SKM-1 (cell line): ENCODE results near the gene AGTPBP1.
"Not testable (repeated sequence)": the region's sequence is repeated elsewhere in the genome, so short reads cannot be mapped to it uniquely, and the experiment has no call there.

Experiments
- DNase-seq: peaks from one replicate; lab custom pipeline; 2025; ENCODE audit not compliant: unreplicated experiment; lab: John Stamatoyannopoulos, UW

The AGTPBP1 gene

DNA sequence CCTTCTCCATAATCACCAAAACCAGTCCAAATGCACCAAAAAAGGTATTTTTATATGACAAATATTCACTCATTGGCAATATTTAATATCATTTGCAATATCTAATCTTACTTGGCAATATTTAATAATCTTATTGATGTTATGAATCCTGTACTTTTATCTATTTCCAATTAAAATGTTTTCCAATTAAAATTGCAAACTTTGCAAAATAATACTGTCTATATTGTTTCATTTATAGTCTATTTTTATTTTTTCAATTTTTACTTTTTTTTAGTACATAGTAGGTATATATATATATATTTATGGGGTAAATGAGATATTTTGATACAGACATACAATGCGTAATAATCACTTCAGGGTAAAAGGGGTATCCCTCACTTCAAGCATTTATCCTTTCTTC, 109.9 kb downstream of the AGTPBP1 start:
- DNase-seq = no peak

DNA sequence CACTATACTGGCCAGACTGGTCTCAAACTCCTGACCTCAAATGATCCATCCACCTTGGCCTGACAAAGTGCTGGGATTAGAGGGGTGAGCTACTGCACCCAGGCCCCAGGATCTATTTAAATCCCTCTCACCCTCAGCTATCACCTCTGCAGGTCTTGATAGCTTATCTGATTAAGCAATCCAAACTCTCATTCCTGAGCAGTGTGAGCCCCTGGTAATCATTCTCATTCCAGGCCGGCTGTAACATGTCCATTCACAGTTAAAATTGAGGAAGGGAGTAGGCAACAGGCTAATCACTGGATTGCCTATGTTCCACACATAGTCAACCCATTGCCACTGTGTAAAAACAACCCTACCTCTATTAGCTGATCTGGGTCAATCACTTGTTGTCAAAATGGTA, 111.1 kb downstream of the AGTPBP1 start:
- DNase-seq = no peak

DNA sequence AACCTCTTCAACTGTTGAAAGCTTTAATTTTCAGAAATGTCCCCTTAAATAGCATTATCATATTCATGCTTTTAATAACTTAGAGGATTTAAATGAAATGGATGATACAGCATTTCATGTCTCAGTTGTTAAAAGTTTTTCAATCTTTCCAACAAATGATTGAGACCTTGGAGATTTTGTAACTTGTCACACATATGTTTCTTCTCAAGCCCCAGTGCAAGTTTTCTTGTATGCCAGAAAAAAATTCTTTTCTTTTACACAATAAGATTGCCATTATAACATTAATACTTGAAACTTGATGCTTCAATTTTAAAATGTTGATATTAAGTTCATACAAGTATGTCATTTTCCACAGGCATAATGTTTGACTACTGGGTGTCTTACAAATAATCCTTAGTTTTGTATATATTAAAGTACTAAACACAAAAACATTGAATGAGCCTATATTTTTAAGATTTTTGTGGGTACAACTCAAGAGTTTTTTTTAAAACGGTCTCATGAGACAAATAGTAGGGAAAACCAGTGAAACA, 124.5 kb downstream of the AGTPBP1 start:
- DNase-seq = no peak

DNA sequence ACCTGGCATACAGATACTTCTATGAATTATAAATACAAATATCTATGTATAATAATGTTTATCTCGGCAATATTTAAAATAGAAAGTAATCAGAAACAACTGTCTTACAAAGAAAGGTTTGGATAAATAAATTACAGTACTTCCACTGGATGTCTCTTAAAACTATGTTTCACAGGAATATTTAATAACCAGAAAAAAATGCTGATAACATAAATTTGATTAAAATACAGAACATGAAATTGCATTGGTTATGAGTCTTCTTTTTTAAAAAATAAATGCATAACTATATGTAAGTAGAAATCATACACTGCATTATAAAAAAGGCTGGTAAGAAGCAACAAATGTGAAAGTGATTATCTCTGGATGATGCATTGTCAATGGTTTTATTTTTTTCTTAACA, 126.0 kb downstream of the AGTPBP1 start:
- no peak for DNase-seq

DNA sequence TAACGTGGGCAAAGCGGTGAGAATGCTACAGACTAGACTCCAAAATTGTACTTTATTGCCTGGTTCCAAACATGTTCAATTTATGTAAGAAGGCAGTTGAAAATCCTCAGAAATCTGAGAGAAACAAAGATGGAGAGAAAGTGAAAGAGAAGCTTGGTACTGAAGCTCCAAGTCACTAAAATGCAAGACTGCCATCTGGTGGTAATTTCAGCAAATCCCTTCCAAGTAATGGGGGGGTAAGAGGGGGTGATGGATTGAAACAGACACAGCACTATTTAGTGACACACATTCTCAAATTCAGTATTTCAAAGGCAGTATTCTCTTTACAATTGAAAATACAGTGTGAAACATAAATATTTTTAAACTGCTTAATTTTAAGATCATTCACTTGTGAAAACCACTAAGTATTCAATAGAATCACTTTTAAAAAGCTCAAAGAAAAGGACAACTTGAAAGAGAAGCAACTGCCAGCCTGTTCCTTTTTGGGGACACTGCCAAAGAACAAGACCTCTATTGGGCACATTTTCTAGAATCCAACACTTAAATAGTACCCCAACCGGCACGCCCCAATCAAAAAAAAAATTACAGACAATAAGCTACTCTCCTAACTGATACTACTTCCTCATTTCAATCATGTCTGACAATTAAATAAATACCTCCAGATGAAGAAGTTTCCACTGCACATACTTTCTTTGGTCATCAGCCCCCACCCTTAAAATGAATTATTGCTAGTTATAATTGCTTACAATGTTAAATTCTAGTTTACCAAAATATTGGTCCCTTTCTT, 131.5 kb downstream of the AGTPBP1 start:
- DNase-seq = no peak

DNA sequence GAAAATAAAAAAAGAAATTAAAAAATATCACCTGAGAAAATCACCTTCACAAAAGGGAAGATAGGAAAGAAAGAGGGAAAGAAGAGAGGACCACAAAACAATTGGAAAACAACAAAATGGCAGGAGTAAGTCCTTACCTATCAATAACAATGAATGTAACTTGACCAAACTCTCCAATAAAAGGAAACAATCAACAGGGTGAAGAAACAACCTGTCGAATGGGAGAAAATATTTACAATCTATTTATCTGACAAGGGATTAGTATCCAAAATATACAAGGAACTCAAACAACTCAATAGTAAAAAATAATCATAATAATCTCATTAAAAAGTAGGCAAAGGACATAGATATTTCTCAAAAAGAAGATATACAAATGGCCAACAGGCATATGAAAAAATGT, 135.8 kb downstream of the AGTPBP1 start:
- no peak for DNase-seq

DNA sequence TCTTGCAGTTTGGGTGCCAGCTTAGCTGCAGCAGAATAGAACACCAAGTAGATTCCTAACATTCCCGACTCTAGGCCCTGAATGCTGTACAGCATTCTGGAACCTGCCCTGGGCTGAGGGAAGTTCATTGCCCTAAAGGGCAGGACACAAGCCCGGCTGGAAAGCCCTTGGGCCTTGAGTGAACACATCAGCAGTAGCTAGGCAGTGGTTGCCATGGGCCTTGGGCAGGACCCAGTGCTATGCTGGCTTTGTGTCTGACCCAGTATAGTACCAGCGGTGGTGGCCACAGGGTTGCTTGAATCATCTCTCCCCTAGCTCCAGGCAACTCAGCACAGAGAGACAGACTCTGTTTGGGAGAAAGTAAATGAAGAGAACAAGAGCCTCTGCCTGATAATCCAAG, 137.8 kb downstream of the AGTPBP1 start:
- no peak for DNase-seq

DNA sequence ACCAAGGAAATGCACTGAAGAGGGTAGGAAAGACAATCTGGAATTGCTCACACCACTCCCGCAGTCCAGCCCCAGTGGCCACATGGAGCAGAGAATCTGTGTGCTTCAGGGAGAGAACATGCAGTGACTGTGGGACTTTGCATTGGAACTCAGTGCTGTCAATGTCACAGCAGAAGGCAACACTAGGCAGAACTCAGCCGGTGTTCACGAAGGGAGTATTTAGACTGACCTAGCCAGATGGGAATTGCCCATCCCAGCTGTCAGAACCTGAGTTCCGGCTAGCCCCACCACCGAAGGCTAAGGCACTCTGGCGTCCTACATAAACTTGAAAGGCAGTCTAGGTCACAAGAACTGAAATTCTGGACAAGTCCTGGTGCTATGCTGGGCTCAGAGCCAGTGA, 139.0 kb downstream of the AGTPBP1 start:
- no peak for DNase-seq

DNA sequence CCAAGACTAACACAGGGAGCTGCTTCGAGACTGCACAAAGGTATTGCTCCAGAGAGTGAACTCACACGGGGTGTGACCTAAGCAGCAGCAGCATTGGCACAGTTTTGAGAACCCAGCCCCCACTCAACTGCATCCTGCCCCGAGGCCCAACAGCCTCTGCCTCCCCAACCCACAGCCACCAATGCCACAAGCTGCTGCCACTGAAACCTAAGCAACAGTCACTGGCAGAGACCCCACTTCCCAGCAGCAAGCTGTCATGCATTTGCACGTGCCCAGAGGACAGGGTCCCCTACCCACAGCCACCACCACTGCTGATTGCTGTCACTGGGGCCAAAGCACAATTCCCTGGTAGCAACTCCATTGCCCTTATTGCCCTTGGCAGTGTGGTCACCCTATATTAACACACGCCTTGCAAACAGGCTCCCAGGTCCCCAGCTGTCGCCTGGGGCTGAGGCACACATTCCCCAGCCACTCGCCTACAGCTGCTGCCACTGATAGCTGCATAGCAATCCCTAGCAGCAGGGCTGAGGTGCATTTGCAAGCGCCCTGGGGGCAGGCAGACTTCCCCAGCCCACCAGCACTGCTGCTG, 141.0 kb downstream of the AGTPBP1 start:
- DNase-seq = no peak

DNA sequence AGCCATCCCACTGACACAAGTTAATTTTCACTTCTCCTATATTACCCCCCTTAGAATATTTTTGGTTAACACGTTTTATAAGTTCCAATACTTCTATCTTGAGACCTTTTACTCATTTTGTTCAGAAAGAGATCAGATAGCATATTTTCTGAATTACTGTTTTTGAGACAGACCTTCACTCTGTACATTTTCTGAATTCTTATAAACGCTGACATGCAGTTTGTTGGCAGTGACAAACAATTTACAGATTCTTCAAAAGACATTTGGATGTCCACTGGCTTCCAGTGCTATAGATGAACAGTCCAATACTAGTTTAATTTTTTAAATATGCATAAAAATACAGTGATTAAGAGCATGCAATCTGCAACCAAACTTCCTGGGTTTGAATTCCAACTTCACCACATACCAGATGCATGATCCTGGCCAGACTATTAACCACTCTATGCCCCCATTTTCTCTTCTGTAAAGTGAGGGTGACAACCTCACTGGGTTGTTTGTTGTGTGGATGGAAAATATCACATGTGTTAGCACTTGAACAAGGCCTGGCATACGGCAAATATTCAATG, 142.1 kb downstream of the AGTPBP1 start:
- DNase-seq = no peak

DNA sequence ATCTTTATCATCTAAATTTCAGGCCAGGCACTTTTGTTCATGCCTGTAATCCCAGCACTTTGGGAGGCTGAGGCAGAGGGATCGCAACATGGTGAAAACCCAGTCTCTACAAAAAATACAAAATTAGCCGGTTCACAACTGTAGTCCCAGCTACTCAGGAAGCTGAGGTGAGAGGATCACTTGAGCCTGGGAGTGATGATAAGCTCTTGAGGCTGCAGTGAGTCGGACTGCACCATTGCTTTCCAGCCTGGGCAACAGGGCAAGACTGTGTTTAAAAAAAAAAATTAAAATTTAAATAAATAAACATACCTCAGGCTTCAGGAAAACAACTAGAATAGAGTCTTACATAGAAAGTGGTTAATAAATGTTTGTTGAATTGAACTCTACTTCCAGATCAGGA, 147.4 kb downstream of the AGTPBP1 start:
- no peak for DNase-seq

DNA sequence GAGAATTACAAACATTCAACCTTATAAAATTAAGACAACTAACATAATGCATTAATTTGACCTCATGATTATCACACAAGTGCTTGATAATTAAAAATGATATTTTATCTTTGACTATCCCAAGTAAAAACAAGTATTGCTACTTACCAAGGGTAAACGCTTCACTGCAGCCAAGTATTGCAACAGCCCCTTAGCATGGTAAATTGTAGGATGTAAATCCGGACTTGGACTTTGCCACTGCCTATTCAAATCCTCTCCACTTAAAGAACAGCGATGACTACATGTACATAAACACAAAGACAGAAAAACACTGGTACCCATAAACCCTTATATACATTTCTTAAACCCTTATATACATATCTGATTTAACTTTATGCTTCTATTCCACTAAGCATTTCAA, 155.1 kb downstream of the AGTPBP1 start:
- no peak for DNase-seq

DNA sequence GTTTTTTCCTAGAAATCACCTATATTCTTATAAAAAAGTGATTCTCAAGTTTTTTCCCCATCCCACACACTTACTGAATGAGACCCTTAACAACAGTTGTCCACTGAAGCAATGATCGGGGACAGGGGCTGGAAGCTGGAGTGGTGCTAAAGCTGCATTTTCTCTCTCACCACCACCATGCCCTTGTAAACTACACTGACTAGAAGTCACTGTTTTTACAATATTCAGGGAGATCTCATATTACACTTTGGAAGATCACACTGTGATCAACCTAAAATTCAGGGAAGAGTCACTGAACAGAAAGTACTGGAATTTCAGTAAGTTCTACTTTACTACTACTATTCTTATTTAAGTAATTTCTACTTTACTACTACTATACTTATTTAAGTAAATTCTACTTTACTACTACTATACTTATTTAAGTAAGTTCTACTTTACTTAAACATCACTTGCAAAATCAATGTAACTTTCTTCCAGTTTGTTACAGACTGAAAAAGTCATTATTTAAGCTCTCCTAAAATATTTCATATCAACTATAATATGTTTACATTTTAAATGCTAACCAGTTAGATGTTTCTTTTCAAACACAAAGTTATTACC, 164.3 kb downstream of the AGTPBP1 start:
- DNase-seq = no peak

DNA sequence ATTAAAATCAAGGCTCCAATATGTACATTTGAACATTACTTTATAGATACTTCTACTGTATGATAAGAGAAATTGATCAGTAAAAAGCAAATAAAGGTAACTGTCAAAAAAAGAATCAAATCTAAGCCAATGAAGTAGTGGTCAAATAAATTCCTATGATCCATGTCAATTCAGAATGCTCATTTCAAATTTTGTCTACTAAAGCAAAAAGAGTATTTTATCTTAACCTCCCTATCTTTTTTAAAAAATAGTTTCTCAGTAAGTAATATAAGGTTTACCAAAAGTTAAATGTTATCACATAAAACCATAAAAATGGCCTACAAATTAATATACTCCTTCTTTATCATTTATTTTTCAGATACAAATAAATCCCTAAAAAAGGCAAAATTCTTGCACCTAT, 165.9 kb downstream of the AGTPBP1 start:
- no peak for DNase-seq

DNA sequence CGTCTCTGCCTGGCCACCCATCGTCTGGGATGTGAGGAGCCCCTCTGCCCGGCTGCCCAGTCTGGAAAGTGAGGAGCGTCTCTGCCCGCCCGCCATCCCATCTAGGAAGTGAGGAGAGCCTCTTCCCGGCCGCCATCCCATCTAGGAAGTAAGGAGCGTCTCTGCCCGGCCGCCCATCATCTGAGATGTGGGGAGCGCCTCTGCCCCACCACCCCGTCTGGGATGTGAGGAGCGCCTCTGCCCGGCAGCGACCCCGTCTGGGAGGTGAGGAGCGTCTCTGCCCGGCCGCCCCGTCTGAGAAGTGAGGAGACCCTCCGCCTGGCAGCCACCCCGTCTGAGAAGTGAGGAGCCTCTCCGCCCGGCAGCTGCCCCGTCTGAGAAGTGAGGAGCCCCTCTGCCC, 168.2 kb downstream of the AGTPBP1 start:
- not testable (repeated sequence) for DNase-seq

DNA sequence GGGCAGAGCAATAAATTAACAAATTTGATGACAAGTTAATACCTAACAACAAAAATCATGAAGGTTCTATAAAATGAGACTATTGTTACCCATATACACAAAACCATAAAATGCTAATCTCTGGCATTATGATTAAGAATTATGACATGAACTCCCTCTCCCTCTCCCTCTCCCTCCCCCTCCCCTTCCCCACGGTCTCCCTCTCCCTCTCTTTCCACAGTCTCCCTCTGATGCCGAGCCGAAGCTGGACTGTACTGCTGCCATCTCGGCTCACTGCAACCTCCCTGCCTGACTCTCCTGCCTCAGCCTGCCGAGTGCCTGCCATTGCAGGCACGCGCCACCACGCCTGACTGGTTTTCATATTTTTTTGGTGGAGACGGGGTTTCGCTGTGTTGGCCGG, 168.8 kb downstream of the AGTPBP1 start:
- not testable (repeated sequence) for DNase-seq

DNA sequence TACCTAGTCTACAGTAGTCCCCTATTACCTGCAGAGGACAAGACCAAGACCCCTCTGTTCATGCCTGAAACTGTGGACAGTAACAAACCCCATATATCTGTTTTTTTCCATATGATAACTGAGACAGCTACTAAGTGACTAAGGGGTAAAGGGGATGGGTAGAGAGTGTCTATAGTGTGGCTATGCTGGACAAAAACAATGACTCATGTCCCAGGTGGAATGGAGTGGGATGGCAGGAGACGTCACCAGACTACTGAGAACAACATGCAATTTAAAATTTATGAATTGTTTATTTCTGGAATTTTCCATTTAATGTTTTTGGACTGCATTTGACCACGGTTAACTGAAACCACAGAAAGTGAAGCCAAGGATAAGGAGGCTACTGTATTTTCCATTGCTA, 171.8 kb downstream of the AGTPBP1 start:
- no peak for DNase-seq

DNA sequence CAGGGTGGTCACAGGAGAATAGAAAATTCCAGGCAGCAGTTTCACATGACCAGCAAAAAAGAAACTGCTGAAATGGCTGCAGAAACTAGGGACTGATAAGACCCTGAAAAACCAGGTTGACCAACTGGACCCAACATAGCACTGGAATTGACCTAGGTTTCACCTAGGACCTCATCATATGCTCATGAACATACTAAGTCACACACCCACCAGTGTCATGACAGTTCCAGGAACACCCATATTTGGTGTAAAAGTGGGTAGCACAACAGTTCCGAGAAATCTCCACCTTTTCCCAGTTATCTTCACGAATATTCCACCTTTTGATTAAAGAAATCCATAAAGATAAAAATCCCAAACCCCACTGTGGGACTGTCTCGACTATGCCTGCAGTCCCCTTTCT, 182.2 kb downstream of the AGTPBP1 start:
- no peak for DNase-seq

DNA sequence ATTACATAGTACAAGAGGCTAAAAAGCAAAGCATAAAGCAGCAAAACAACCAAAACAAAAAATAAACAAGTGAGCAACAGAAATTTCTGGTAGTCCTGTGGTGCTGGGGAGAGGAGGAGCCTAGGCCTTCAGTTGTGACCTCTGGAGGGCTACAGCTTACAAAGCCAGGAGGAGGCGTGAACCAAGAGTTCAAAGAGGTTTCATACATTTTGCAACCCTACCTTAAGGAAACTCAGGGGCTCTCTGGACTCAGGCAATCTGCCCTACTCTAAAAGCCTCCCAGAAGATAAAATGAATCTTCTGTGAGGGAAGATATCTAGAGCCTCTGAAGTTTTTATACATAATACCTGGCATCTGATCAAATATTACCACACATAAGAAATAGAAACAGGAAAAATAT, 187.4 kb downstream of the AGTPBP1 start:
- no peak for DNase-seq

DNA sequence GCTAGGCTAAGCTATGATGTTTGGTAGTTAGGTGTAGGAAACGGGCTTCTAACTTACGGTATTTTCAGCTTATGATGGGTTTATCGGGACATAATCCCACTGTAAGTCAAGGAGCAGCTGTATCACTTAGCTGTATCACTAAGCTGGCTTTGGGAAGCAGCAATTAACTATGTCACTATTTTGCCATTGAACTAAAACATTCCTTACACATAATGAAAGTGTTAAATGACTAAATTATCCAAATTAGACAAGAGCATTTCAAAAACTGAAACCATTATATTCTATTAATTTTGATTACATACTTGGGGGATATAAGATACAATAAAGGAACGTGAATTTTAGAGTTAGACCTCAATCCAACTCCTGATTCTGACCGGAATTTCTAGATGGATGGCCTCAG, 188.3 kb downstream of the AGTPBP1 start:
- DNase-seq = no peak

DNA sequence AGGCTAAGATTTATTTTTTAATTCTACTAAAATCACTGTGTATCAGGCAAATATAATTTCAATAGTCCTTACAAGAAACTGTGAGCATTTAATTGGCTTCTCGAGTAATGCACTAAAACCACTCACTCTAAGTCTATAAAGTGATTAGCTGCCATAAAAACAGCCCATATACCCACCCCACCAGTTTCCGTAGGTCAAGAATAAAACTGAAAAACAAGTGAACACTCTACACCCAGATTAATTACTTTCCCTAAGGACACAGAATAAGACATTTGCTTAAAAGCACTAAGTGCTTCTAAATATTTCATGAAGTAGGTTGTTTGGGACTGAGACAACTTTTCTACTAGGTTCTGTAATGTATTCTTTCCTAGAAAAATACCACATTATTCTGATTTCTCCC, 194.2 kb downstream of the AGTPBP1 start:
- DNase-seq = no peak

DNA sequence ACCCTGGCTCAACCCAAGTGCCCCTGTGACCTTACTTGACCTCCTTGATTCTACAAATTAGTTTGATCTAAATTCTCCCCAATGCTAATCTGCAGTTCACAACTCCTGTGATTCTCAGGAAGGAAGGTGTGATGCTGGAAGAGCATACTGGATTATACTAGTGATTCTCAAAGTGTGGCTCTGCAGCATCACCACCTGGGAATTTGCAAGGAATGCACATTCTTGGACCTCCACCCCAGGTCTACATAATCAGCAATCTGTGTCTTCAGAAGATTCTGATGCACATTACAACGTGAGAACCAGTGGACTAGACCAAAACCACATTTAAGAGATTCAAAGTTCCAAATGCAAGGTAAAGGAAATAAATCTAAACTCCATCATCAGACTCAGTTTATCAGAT, 198.6 kb downstream of the AGTPBP1 start:
- no peak for DNase-seq
